Suprapubic skin (tissue), 2 donors: ENCODE data around the gene COL17A1.

ENCODE experiments used
- EP300 ChIP-seq: sonication (generic); formaldehyde crosslinking; IDR thresholded peaks from one replicate; pipeline ENCODE4 v1.6.1; 2017; ENCODE audit warnings: antibody characterized with exemption
- POLR2A ChIP-seq, 2 donors: fragments of 450-650 bp; IDR thresholded peaks; one replicate each; pipeline ENCODE4 v1.6.1; 2017; ENCODE audit warnings: antibody characterized with exemption in 2 of 2, mild to moderate bottlenecking in 2 of 2, moderate library complexity in 2 of 2

GRCh38 chr10:104096692-104097091 is 11.0 kb upstream of the COL17A1 start:
- TF ChIP-seq POLR2A (IDR thresholded peaks at IDR 0.05), result no peak
- no peak for TF ChIP-seq EP300
